HepG2 (cell line): ENCODE results near the gene CTRB2. TPM values are rescaled to one million over a fixed set of nuclear protein-coding genes. Genes with fewer than 3 reads are reported as not detected.

Experiments
- GZF1 ChIP-seq: sonication (generic); formaldehyde crosslinking; IDR thresholded peaks from 2 replicates; pipeline ENCODE4 v1.5.1; 2020; ENCODE audit warnings: mild to moderate bottlenecking, missing genetic modification reagents
- JDP2 ChIP-seq: sonication (generic); formaldehyde crosslinking; IDR thresholded peaks from 2 replicates; pipeline ENCODE4 v1.8.1; 2022; ENCODE audit warnings: missing genetic modification reagents, borderline replicate concordance
- TCF7 ChIP-seq: sonication (generic); IDR thresholded peaks from 2 replicates; pipeline ENCODE4 v1.6.1; 2016; ENCODE audit warnings: antibody characterized with exemption, low read depth
- ZNF850 ChIP-seq: sonication (generic); formaldehyde crosslinking; conservative IDR thresholded peaks from 2 replicates; pipeline ENCODE4 v1.9.0; 2021; ENCODE audit warnings: mild to moderate bottlenecking, missing genetic modification reagents
- polyA plus RNA-seq, 8 experiments: library from polyadenylated mRNA; depleted of rRNA in 3 of 8; stranded (reverse) in 7 of 8; unstranded in 1 of 8; fragments of >200 nt; fragmentation: Illumina TruSeq in 4 of 8; extraction: Trizol in 4 of 8; gene quantifications; 2 replicates each; pipeline versions ENCODE4 v1.2.1 to v1.2.3, GENCODE V29; 2011 to 2016; ENCODE audit warnings: low read depth in 4 of 8, missing spikeins in 1 of 8, mixed read lengths in 1 of 8; ENCODE audit not compliant: insufficient read depth in 1 of 8
- total RNA-seq, 5 experiments: library from RNA; depleted of rRNA; stranded (reverse); fragments of >200 nt; fragmentation: Illumina TruSeq; extraction: Trizol; gene quantifications; 2 replicates each; pipeline ENCODE4 v1.2.3, GENCODE V29; 2016; ENCODE audit warnings: low read depth in 1 of 5
- TF ChIP-seq, protein P1 (sequence below): IDR thresholded peaks from 2 replicates; pipeline ENCODE4 v1.6.1; 2012; ENCODE audit warnings: low read length, improper control_type of control experiment
- TF ChIP-seq, protein P2 (sequence below): sonication (generic); formaldehyde crosslinking; conservative IDR thresholded peaks from 2 replicates; pipeline ENCODE4 v1.8.0; 2022; ENCODE audit warnings: mild to moderate bottlenecking, moderate library complexity, missing genetic modification reagents
- TF ChIP-seq, protein P3 (sequence below): sonication (generic); formaldehyde crosslinking; IDR thresholded peaks from 2 replicates; pipeline ENCODE4 v1.4.0; 2020; ENCODE audit warnings: low read depth, missing genetic modification reagents
- TF ChIP-seq, protein P4 (sequence below): sonication (generic); formaldehyde crosslinking; IDR thresholded peaks from 2 replicates; pipeline ENCODE4 v1.5.1; 2020; ENCODE audit warnings: mild to moderate bottlenecking, missing genetic modification reagents, borderline replicate concordance
- TF ChIP-seq, protein P5 (sequence below): sonication (generic); formaldehyde crosslinking; IDR thresholded peaks from 2 replicates; pipeline ENCODE4 v1.5.0; 2020; ENCODE audit warnings: missing genetic modification reagents
- TF ChIP-seq, protein P6 (sequence below): sonication (generic); formaldehyde crosslinking; IDR thresholded peaks from 2 replicates; pipeline ENCODE4 v1.5.0; 2020; ENCODE audit warnings: mild to moderate bottlenecking, missing genetic modification reagents, borderline replicate concordance

Gene CTRB2
- total and polyA plus RNA-seq, 2 of the 13 experiments (the other 11 are each of a cell fraction or from before 2014, with no cell fraction given): 0.13 TPM; not detected in 1

DNA sequence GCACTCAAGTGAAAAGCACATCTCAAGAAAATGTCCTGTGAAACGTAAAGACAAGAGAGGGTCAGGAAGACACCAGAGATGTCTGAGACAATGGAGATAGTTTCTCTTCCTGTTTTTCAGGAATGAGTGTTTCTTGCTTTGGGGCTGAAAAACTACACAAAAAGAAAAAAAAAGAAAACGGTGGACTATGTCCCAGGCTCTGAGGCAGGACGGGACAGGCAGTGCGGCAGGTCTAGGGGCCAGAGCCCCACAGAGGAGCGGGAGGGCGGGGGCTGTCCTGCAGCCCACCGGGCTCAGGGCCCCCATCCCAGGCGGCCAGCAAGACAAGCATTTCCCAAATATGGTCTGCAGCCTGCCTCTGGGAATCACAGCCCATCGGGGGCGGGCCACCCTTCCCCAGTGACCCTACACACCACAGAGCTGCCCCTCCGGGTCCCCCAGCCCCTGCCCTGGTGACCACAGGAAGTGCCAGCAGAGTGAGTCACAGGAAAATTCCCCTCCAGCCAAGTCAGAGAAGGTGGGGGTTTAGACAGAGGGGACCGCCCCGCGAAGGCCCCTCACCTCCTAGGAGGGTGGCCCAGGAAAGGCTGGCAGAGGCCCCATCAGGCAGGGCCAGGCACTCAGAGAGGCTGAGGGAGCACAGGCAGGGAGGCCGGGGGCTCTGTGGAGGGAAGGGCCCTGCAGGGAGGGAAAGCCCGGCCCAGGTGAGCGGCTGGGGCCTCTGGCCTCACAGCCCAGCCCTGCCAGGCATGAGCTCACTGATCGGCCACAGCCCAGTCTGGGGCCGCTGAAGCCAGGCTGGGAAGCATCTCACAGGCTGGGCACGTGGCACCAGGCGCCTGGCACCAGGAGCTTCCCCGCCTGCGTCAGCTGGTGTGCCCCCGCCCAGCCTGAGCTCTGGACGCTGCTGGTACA, 38.1 kb upstream of the CTRB2 start (continued):
- TF ChIP-seq, protein P1, sequence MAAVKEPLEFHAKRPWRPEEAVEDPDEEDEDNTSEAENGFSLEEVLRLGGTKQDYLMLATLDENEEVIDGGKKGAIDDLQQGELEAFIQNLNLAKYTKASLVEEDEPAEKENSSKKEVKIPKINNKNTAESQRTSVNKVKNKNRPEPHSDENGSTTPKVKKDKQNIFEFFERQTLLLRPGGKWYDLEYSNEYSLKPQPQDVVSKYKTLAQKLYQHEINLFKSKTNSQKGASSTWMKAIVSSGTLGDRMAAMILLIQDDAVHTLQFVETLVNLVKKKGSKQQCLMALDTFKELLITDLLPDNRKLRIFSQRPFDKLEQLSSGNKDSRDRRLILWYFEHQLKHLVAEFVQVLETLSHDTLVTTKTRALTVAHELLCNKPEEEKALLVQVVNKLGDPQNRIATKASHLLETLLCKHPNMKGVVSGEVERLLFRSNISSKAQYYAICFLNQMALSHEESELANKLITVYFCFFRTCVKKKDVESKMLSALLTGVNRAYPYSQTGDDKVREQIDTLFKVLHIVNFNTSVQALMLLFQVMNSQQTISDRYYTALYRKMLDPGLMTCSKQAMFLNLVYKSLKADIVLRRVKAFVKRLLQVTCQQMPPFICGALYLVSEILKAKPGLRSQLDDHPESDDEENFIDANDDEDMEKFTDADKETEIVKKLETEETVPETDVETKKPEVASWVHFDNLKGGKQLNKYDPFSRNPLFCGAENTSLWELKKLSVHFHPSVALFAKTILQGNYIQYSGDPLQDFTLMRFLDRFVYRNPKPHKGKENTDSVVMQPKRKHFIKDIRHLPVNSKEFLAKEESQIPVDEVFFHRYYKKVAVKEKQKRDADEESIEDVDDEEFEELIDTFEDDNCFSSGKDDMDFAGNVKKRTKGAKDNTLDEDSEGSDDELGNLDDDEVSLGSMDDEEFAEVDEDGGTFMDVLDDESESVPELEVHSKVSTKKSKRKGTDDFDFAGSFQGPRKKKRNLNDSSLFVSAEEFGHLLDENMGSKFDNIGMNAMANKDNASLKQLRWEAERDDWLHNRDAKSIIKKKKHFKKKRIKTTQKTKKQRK: no peak
- TF ChIP-seq, protein P2, sequence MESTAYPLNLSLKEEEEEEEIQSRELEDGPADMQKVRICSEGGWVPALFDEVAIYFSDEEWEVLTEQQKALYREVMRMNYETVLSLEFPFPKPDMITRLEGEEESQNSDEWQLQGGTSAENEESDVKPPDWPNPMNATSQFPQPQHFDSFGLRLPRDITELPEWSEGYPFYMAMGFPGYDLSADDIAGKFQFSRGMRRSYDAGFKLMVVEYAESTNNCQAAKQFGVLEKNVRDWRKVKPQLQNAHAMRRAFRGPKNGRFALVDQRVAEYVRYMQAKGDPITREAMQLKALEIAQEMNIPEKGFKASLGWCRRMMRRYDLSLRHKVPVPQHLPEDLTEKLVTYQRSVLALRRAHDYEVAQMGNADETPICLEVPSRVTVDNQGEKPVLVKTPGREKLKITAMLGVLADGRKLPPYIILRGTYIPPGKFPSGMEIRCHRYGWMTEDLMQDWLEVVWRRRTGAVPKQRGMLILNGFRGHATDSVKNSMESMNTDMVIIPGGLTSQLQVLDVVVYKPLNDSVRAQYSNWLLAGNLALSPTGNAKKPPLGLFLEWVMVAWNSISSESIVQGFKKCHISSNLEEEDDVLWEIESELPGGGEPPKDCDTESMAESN (CRISPR knock-in tag): no peak; the same call in none of the 2 replicates
- TF ChIP-seq, protein P3, sequence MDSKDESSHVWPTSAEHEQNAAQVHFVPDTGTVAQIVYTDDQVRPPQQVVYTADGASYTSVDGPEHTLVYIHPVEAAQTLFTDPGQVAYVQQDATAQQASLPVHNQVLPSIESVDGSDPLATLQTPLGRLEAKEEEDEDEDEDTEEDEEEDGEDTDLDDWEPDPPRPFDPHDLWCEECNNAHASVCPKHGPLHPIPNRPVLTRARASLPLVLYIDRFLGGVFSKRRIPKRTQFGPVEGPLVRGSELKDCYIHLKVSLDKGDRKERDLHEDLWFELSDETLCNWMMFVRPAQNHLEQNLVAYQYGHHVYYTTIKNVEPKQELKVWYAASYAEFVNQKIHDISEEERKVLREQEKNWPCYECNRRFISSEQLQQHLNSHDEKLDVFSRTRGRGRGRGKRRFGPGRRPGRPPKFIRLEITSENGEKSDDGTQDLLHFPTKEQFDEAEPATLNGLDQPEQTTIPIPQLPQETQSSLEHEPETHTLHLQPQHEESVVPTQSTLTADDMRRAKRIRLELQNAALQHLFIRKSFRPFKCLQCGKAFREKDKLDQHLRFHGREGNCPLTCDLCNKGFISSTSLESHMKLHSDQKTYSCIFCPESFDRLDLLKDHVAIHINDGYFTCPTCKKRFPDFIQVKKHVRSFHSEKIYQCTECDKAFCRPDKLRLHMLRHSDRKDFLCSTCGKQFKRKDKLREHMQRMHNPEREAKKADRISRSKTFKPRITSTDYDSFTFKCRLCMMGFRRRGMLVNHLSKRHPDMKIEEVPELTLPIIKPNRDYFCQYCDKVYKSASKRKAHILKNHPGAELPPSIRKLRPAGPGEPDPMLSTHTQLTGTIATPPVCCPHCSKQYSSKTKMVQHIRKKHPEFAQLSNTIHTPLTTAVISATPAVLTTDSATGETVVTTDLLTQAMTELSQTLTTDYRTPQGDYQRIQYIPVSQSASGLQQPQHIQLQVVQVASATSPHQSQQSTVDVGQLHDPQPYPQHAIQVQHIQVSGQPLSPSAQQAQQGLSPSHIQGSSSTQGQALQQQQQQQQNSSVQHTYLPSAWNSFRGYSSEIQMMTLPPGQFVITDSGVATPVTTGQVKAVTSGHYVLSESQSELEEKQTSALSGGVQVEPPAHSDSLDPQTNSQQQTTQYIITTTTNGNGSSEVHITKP (CRISPR knock-in tag): peak; percentile 80; the same call in 1 of the 2 replicates
- TF ChIP-seq ZNF850 (peak; percentile 58; the same call in 1 of the 2 replicates), JDP2 (CRISPR knock-in tag) (no peak), GZF1 (CRISPR knock-in tag) (no peak), TCF7 (peak; percentile 41; the same call in 1 of the 2 replicates)
- TF ChIP-seq, protein P4, sequence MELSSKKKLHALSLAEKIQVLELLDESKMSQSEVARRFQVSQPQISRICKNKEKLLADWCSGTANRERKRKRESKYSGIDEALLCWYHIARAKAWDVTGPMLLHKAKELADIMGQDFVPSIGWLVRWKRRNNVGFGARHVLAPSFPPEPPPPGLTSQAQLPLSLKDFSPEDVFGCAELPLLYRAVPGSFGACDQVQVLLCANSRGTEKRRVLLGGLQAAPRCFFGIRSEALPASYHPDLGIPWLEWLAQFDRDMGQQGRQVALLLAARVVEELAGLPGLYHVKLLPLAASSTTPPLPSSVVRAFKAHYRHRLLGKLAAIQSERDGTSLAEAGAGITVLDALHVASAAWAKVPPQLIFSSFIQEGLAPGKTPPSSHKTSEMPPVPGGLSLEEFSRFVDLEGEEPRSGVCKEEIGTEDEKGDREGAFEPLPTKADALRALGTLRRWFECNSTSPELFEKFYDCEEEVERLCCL (CRISPR knock-in tag): 0 out of 2 replicates have a peak, but pooled peaks have one; percentile 9
- TF ChIP-seq, protein P5, sequence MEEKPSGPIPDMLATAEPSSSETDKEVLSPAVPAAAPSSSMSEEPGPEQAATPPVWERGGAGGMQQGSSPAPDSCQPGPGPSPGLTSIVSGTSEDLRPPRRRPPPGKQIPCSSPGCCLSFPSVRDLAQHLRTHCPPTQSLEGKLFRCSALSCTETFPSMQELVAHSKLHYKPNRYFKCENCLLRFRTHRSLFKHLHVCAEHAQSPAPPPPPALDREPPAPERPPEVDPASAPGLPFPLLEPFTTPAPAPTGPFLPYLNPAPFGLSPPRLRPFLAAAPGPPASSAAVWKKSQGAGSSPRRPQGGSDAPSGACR (CRISPR knock-in tag): peak; percentile 99
- TF ChIP-seq, protein P6, sequence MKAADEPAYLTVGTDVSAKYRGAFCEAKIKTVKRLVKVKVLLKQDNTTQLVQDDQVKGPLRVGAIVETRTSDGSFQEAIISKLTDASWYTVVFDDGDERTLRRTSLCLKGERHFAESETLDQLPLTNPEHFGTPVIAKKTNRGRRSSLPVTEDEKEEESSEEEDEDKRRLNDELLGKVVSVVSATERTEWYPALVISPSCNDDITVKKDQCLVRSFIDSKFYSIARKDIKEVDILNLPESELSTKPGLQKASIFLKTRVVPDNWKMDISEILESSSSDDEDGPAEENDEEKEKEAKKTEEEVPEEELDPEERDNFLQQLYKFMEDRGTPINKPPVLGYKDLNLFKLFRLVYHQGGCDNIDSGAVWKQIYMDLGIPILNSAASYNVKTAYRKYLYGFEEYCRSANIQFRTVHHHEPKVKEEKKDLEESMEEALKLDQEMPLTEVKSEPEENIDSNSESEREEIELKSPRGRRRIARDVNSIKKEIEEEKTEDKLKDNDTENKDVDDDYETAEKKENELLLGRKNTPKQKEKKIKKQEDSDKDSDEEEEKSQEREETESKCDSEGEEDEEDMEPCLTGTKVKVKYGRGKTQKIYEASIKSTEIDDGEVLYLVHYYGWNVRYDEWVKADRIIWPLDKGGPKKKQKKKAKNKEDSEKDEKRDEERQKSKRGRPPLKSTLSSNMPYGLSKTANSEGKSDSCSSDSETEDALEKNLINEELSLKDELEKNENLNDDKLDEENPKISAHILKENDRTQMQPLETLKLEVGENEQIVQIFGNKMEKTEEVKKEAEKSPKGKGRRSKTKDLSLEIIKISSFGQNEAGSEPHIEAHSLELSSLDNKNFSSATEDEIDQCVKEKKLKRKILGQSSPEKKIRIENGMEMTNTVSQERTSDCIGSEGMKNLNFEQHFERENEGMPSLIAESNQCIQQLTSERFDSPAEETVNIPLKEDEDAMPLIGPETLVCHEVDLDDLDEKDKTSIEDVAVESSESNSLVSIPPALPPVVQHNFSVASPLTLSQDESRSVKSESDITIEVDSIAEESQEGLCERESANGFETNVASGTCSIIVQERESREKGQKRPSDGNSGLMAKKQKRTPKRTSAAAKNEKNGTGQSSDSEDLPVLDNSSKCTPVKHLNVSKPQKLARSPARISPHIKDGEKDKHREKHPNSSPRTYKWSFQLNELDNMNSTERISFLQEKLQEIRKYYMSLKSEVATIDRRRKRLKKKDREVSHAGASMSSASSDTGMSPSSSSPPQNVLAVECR (CRISPR knock-in tag): peak; percentile 92
